ENCODE measurements around the gene RSPO4. TPM values are rescaled to one million over a fixed set of nuclear protein-coding genes. Genes with fewer than 3 reads are reported as not detected.

Gene RSPO4
- total RNA-seq, 2 donors from 2014 or later: not detected

DNA sequence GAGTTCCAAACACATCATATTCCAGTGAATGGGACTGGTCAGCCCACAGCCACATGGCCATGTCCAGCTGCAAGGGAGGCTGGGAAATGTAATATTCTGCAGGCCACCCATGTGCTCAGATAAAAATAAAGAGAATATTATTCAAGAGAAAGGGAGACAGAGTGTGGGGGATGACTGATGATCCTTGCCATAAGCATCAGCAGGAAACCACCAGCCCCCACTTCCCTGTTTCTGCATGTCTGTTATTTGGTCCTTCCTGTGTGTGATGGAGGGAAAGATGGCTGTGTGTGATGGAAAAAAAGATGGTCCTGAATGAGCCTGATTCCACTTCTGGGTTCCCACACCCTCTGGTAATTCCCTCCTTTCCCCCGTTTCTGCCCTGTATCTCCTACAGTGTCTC is 13.1 kb upstream of the RSPO4 start:
- H3K4me1 Mint-ChIP-seq: no peaks in the 10 kb centered on the region
- no peaks in the 10 kb centered on the region for H3K36me3 Mint-ChIP-seq (ENCODE audit: low read depth)
- H3K27ac Mint-ChIP-seq: no peak overlapping the region
- H3K9me3 Mint-ChIP-seq: no peaks in the 10 kb centered on the region
- no peak overlapping the region for H3K4me3 Mint-ChIP-seq
- peaks cover 19% of the 10 kb centered on the region for H3K27me3 Mint-ChIP-seq
- no peak for ATAC-seq (replicated peaks)

DNA sequence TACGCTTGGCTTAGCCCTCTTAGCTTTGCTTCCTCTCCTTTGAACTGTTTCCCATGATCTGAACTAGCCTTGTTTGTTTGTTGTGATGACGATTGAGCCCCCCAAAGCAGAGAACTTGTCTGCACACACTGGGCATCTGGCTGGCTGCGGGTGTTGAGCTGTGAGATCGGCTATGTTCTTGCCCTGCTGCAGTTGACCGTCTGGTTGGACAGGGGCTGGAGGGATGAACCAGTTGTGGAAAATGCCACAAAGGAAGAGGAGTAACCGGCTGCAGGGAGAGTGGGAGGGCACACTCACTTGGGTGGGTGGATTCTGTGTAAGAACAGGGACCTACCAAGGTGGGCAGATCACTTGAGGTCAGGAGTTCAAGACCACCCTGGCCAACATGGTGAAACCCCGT is 12.4 kb upstream of the RSPO4 start:
- Mint-ChIP-seq H3K27me3 (peaks cover 15% of the 10 kb centered on the region), H3K27ac (no peak overlapping the region), H3K4me1 (no peaks in the 10 kb centered on the region), H3K9me3 (no peaks in the 10 kb centered on the region), H3K4me3 (no peak overlapping the region), H3K36me3 (ENCODE audit: low read depth) (no peaks in the 10 kb centered on the region)
- no peak for ATAC-seq (replicated peaks)

DNA sequence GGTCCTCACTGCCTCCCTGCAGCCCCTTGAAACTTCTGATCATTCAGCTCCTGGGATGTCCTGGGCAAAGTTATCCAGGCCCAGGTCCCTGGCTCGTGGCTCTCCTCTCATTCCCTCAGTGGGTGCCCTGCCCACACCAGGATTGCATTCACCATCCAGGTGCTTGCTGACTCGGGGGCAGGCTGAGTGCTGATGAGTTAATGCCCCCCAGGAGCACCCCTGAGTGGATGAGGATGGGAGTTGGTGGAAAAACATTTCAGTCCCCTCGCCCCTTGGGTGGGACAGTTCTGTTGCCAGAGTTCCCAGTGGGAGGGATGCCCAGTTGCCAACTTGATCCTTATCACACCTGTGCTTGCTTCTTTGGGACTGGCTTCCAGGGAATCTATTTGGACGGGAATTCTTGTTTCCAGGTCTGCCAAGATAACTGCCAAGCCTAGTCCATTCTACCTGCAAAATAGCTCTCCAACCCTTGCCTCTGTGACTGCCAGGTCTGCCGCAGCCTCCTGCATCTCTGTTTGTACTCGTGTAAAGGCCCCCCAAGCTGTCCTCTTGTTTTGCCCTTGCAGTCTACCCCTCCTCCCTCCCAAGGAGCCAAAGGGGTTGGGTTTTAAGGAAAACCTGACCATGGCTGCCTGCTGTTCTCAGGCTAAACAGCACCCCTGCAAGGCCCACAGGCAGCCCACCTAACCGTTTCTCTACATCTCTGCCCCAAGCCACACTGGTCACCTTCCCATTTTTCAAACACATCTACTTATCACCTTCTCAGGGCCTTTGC is 11.6 kb upstream of the RSPO4 start:
- no peak overlapping the region for H3K4me3 Mint-ChIP-seq
- H3K27me3 Mint-ChIP-seq: peaks cover 14% of the 10 kb centered on the region
- H3K27ac Mint-ChIP-seq: no peak overlapping the region
- H3K9me3 Mint-ChIP-seq: no peaks in the 10 kb centered on the region
- ATAC-seq (replicated peaks): no peak
- H3K36me3 Mint-ChIP-seq (ENCODE audit: low read depth): no peaks in the 10 kb centered on the region
- no peaks in the 10 kb centered on the region for H3K4me1 Mint-ChIP-seq

DNA sequence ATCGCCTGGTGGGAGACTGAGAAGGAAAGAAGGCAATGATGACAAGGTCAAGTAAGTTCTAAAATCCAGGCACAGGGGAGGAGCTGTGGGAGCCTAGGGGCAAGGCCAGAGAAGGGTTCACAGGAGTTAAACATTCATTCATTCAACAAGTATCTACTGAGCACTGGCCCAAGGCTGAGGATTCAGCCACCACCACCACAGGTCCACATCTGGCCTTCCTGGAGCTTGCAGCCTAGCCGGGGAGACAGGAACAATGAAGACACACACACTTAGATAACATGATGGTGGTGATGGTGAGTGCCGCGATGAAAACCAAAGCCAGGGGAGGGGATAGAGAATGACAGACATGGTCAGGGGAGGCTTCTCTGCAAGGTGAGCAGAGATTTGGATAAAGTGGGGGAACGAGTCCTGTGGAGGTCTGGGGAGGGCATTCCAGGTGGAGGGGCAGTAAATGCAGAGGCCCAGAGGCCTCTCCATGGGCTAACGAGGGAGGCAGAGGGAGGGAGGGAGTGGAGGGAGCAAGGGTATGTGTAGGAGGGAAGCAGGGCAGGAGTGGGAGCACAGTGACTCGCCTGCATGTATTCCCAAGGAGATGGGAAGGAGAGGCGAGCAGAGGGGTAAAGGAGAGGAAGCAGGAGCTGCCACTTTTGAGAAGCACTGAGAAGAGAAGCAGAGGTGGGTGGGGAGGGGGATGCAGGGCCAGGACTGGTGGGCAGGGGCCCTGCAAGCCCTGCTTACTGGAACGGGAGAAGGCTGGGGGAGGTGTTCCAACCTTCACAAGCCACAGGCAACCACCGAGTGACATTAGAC is 10.5 kb upstream of the RSPO4 start:
- no peak for ATAC-seq (replicated peaks)
- no peak overlapping the region for H3K27ac Mint-ChIP-seq
- no peak overlapping the region for H3K4me3 Mint-ChIP-seq
- no peaks in the 10 kb centered on the region for H3K4me1 Mint-ChIP-seq
- no peaks in the 10 kb centered on the region for H3K9me3 Mint-ChIP-seq
- no peaks in the 10 kb centered on the region for H3K36me3 Mint-ChIP-seq (ENCODE audit: low read depth)
- peaks cover 18% of the 10 kb centered on the region for H3K27me3 Mint-ChIP-seq

DNA sequence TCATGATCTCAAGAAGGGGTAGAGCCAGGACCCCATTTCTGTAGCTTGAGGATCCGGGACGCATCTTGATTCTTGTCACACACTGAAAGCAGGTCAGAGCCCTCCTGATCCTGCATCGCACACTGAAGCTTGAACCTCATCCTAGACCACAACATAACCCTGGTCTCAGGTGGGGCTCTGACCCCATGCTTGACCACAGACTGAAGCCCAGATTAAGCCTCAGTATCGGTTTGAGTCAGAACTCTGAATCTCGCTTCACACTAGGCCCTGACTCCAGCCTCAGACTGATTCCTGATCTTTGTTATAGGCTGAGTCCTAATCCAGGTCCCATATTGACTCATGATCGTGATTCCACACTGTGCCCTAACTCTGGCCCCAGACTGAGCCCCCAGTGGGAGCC is 8.5 kb upstream of the RSPO4 start:
- Mint-ChIP-seq H3K27ac (no peak overlapping the region), H3K4me3 (no peak overlapping the region), H3K36me3 (ENCODE audit: low read depth) (no peaks in the 10 kb centered on the region), H3K4me1 (no peaks in the 10 kb centered on the region), H3K27me3 (peaks cover 18% of the 10 kb centered on the region), H3K9me3 (no peaks in the 10 kb centered on the region)
- peak; percentile 28 for ATAC-seq (replicated peaks)

DNA sequence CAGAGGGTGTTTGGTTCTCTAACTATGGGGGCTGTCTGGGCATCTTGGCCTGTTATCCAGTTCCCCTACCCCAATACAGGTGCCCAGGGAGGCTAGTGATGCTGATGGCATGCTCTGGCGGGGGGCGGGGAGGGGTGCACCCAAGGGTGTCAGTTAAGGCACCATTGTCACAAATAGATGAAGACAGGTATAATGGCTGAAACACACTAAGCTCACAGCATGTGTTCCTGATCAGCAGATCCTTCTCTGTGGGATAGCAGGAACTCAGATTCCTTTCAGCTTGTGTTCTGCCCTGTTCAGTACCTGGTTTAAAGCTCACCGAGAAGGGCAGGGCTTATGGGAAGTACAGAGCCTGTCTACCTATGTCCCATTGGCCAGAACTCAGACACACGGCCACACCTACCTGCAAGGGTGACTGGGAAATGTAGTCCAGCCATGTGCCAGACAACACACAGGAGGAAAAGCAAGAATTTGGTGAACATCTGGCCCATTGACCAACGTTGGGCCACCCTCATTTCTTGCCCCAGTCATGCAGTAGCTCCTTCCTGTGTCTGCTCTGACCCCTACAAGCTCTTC is 3.4 kb upstream of the RSPO4 start:
- H3K36me3 Mint-ChIP-seq (ENCODE audit: low read depth): no peaks in the 10 kb centered on the region
- peaks cover 36% of the 10 kb centered on the region for H3K27me3 Mint-ChIP-seq
- H3K9me3 Mint-ChIP-seq: no peaks in the 10 kb centered on the region
- H3K27ac Mint-ChIP-seq: no peak overlapping the region
- H3K4me3 Mint-ChIP-seq: no peak overlapping the region
- peaks cover 6% of the 10 kb centered on the region for H3K4me1 Mint-ChIP-seq
- peak; percentile 81 for ATAC-seq (replicated peaks)

DNA sequence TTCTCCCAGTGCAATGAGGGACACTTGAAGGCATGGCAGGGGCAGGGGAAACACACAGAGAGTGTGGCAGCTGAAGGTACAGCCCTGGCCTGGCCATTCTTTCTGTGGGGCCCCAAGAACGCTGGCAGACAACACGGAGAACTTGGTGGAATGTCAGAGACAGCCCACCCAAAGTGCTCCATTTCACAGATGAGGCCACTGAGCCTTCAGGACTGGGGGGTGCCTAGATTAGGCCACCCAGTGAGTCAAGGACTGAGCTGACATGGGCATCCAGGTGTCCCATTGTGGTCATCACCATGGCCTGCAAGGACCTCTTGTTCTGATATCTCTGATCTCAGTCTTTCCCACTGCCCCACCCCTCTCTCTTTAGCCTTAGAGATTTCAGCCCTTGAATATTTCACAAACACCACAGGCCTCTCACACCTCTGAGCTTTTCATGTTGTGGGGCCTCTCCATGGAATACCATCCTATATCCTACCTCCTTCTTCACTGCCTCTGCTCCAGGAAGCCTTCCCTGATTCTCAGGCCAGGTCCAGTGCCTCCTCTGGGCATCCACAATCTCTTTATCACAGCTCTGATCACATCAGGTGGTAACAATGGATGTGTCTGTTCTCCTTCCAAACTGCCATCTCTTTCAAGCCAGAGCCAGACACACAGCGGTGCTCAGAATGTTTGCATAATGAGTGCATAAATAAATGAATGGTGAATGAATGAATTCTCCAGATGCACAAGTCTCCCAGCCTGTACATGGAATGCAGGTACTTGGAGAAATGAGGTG is 2.0 kb upstream of the RSPO4 start:
- Mint-ChIP-seq H3K4me1 (peaks cover 6% of the 10 kb centered on the region), H3K27ac (no peak overlapping the region), H3K9me3 (no peaks in the 10 kb centered on the region), H3K27me3 (peaks cover 43% of the 10 kb centered on the region), H3K36me3 (ENCODE audit: low read depth) (no peaks in the 10 kb centered on the region), H3K4me3 (no peak overlapping the region)
- no peak for ATAC-seq (replicated peaks)

DNA sequence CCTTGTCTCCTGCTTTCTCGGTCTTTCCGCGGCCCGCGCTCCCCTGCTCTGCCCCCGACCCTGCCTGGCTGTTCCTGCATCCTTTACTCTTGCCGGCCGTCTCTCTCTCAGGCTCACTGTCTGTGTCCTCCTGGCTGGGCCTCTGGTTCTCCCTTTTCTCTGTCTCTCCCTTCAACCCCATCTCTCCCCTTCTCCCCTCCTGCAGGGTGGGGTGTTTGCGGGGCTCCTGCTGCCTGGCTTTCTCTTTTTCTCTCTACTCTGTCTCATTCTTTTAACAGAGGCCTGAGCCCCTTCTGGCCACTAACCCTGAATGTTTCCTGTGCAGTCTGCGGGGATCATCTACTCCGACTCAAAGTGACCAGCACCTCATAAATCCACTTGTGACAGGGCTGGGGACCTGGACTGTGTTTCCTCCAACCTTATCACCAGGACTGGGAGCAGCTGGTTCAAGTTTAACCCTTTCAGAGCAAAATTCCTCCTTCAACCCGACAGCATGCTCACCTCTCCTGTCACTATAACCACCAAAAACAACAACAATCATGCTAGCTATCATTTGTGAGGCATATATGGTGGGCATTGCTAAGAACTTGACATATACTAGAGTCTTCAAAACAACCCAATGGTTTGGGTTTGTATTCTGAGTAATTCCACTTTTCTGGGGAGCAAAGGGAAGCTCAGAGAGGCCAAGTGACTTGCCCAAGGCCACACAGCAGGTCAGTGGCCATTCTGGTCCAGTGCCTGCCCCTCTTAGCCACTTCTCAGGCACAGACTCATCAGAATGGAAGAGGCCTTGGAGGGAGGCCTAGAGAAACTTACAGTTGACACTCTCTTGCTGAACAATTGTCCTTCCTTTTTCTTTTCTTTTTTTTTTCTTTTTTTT is 811 bp upstream of the RSPO4 start:
- peak overlapping the region; percentile 52 for H3K4me3 Mint-ChIP-seq
- H3K9me3 Mint-ChIP-seq: no peaks in the 10 kb centered on the region
- peaks cover 6% of the 10 kb centered on the region for H3K4me1 Mint-ChIP-seq
- peaks cover 44% of the 10 kb centered on the region for H3K27me3 Mint-ChIP-seq
- H3K36me3 Mint-ChIP-seq (ENCODE audit: low read depth): no peaks in the 10 kb centered on the region
- no peak for ATAC-seq (replicated peaks)
- H3K27ac Mint-ChIP-seq: no peak overlapping the region

DNA sequence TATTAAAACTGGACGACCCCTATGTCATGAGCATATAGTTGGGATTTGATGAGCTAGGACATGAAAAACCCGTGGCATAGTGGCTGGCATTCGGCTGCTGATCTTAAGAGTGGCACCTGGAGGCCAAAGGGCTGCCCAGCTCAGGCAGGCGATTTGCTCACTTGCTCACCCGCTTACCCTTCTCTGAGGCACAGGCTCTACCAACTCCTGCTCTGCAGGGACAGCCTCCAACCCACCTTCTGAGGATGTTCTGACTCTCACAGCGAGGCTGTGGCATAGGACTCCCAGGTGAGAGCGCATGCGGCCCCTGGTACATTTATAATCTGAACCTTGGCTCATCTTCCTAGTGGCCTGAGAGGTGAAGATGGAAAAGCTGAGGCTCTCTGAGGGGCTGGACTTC is 995 bp downstream of the RSPO4 start:
- no peak for ATAC-seq (replicated peaks)
- no peaks in the 10 kb centered on the region for H3K9me3 Mint-ChIP-seq
- no peak overlapping the region for H3K4me3 Mint-ChIP-seq
- no peaks in the 10 kb centered on the region for H3K36me3 Mint-ChIP-seq (ENCODE audit: low read depth)
- no peak overlapping the region for H3K27ac Mint-ChIP-seq
- peaks cover 41% of the 10 kb centered on the region for H3K27me3 Mint-ChIP-seq
- peaks cover 6% of the 10 kb centered on the region for H3K4me1 Mint-ChIP-seq

DNA sequence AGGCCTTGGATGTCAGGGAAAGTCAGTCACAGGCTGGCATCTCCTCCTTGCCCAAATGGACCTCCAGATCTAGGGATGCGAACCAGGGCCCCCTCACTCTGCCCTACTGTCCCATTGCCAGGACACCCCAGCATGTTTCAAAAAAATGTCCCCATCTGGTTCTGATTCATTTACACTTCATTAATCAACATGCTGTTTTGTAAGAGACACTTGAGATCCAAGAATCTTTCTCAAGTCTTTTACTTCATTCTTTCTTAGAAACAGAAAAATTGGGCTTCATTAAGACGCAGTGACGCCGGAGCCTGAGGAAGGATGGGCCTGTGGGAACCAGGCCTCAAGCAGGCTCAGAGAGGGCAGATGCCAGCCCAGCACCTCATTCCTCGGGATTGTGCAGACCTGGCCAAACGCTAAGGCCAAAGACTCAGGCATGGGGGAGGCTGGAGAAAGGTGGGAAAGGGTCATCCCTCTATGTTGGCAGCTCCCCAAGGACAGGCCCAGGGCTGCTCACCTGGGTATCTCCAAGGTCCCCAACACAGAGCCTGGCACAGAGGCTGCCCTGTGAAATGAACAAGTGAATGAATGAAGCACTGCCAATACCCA is 3.8 kb downstream of the RSPO4 start:
- Mint-ChIP-seq H3K4me1 (peaks cover 6% of the 10 kb centered on the region), H3K9me3 (no peaks in the 10 kb centered on the region), H3K27me3 (peaks cover 31% of the 10 kb centered on the region), H3K36me3 (ENCODE audit: low read depth) (no peaks in the 10 kb centered on the region), H3K4me3 (no peak overlapping the region), H3K27ac (no peak overlapping the region)
- ATAC-seq (replicated peaks): no peak

DNA sequence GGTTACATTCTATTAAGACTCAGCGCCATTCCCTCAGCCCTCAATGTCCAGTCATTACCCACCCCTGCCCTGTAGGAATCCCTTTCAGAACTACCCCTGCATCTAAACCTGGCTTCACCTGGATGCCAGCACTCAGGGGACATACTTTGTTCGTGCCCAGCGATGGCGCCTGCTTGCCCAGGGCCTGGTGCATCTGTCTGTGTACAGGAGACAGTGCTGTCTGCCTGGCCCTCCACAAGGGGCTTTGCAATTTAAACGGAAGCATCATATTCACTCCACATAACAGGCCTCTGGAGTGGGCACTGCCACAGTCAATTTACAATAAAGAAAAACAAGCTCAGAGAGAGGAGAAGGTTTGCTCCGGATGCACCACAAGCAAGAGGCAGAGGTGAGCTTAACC is 4.6 kb downstream of the RSPO4 start:
- peaks cover 23% of the 10 kb centered on the region for H3K27me3 Mint-ChIP-seq
- no peaks in the 10 kb centered on the region for H3K9me3 Mint-ChIP-seq
- H3K4me1 Mint-ChIP-seq: no peaks in the 10 kb centered on the region
- no peak overlapping the region for H3K4me3 Mint-ChIP-seq
- H3K36me3 Mint-ChIP-seq (ENCODE audit: low read depth): no peaks in the 10 kb centered on the region
- ATAC-seq (replicated peaks): no peak
- no peak overlapping the region for H3K27ac Mint-ChIP-seq

DNA sequence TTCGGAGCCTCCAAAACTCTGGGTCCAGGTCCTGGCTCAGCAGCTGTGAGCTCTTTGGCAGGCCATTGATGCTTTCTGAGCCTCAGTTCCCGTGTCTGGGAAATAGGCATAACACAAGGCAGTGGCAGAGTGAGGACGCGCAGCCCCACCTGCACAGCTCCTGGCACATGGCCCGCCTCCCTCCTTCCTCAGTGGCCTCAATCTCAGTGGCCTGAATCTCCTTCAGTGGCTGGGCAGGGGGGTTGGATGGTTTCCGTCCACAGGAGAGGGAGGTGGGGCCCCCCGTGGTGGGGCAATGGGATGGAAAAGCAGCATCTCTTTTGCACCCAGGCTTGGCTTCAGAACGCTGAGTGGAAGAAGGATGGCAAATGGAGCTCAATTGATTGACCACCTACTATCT is 5.1 kb downstream of the RSPO4 start:
- no peaks in the 10 kb centered on the region for H3K4me1 Mint-ChIP-seq
- no peak overlapping the region for H3K27ac Mint-ChIP-seq
- H3K36me3 Mint-ChIP-seq (ENCODE audit: low read depth): no peaks in the 10 kb centered on the region
- no peak for ATAC-seq (replicated peaks)
- no peaks in the 10 kb centered on the region for H3K9me3 Mint-ChIP-seq
- no peak overlapping the region for H3K4me3 Mint-ChIP-seq
- H3K27me3 Mint-ChIP-seq: peaks cover 22% of the 10 kb centered on the region

DNA sequence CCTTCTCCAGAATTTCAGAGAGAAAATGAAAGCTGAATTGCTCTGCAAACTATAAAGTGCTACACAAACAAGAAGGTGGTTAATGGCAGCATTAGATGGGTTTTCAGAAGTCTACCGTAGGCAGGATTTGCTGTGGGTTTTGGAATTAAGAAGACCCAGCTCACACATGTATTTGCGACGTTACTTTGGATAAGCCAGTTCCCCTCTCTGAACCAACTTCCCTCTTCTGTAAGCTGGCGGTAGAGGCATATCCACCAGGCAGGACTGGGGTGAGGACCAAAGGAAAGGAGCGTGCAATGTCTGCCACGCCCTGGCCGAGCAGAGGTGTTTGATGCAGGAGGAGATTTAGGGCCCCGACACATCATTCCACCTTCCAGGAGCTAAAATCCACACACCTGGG is 6.9 kb downstream of the RSPO4 start:
- Mint-ChIP-seq H3K27ac (no peak overlapping the region), H3K9me3 (no peaks in the 10 kb centered on the region), H3K4me3 (no peak overlapping the region), H3K4me1 (no peaks in the 10 kb centered on the region), H3K36me3 (ENCODE audit: low read depth) (no peaks in the 10 kb centered on the region), H3K27me3 (peaks cover 17% of the 10 kb centered on the region)
- no peak for ATAC-seq (replicated peaks)
